HG02885 (cell line): ENCODE data around the gene GAREM2.

Experiments used
- ATAC-seq: cut with Tn5 transposase; IDR thresholded peaks from one replicate; pipeline ENCODE4 v1.9.1; 2021; ENCODE audit warnings: mild to moderate bottlenecking; ENCODE audit not compliant: unreplicated experiment, poor library complexity

The GAREM2 gene

DNA sequence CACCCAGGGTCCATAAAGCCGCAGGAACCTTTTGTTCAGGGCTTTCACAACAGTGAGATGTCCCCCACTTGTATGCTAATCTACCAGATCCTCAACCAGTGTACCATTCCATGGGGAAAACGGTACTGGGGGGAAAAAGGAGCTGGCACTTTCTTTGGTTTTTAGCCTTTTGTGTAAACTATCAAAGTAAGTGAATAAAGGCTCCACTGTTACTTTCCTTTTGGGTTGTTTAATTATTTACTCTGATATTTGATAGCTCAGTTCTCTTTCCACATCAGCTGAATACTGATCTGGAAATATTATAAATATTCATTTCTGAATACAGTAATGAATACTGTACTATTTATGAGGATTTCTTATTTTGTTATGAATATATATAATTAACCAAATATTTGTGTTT, 51.2 kb downstream of the GAREM2 start:
- ATAC-seq: no peak

DNA sequence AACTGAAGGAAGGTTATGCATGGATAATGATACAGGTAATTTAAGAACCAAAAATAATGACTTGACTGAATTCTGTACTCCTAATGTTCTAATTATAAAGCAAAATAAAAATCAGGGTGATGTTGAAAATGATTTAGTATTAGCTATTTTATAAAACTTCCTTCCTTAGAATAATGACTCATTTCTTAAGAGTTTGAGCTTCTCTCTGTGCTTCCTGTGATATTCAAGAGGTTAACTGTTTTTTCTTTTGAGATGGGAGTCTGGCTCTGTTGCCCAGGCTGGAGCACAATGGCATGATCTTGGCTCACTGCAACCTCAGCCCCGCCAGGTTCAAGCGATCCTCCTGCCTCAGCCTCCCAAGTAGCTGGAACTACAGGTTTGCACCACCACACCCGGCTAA, 56.7 kb downstream of the GAREM2 start:
- ATAC-seq: no peak

DNA sequence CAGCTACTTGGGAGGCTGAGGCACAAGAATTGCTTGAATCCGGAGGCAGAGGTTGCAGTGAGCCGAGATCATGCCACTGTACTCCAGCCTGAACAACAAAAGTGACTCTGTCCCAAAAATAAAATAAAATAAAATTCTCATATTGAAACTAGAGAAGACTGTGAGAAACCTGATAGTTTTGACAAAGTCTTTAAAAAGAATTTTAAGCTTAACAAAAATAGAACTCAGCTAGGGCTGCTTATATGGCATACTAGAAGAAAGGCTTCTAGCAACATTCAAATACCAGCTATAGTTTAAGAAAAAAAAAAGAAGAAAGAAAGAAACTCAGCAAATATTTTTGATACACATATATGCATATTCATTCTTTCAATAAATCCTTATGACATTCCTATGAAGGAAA, 57.9 kb downstream of the GAREM2 start:
- no peak for ATAC-seq

DNA sequence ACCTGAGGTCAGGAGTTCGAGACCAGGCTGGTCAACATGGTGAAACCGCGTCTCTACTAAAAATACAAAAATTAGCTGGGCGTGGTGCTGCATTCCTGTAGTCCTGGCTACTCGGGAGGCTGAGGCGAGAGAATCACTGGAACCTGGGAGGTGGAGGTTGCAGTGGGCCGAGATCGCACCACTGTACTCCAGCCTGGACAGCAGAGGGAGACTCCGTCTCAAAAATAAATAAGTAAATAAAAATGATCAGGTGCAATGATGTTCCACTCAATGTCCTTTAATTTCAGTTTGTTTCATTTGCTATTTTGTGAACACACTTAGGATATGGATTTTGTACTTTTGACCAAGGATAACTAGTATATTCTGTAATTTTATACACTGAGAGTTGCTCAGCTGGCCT, 62.2 kb downstream of the GAREM2 start:
- ATAC-seq: no peak

DNA sequence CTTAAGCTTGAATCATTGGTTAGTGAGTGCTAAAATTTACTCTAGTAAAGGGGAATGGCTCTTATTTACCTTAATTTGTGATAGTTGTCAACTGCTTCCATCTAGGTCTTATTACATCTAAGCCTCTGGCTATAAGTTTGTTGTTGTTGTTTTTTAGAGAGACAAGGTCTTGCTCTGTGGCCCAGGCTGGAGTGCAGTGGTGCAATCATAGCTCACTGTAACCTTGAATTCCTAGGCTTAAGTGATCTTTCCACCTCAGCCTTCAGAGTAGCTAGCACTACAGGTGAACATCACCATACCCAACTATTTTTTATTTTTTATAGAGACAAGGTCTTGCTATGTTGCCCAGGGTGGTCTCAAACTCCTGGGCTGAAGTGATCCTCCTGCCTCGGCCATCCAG, 65.0 kb downstream of the GAREM2 start:
- no peak for ATAC-seq

DNA sequence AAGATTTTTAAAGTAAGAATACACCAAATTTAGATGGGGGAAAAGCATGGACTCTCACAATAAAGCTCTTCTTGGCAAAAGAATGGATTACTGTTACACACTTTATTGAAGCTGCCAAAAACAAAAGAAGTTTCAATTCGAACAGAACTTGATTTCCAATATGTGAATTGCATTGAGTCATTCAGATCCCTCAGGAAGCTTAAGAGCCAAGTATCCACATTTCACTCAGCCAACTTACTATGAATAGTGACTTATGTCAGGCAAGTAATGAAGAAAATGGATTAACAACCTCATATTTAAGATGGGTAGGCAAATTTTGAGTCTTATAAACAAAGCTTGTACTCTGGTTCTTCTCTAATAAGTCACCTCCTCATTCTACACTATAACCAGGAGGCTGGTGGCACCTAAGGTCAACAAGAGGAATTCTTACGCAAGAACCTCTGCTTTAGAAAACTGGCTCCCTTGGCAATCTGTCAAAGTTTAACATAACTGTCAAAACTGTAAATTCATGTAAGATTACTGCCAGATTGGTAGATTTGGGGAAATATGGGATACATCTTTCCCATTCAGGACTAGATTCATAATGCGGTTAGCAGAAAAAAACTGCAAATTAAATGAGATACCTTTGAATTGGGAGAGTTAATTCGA, 65.5 kb downstream of the GAREM2 start:
- no peak for ATAC-seq
